Ascending aorta (tissue), 2 donors: Measurements from ENCODE around the gene ABTB2. TPM values are rescaled to one million over a fixed set of nuclear protein-coding genes. Genes with fewer than 3 reads are reported as not detected.

ENCODE experiments used
- DNase-seq, 2 donors: peaks; one replicate each; pipeline ENCODE4 v3.0.0-alpha.2; 2019; ENCODE audit warnings: low spot score in 2 of 2
- H3K27ac ChIP-seq, 2 donors: fragments of 200-600 bp; sonication (generic); one replicate each; pipeline ENCODE4 v1.5.1; 2016 to 2017; ENCODE audit warnings: mild to moderate bottlenecking in 1 of 2
- H3K27me3 ChIP-seq: fragments of 200-600 bp; sonication (generic); one replicate; pipeline ENCODE4 v1.5.1; 2017
- H3K36me3 ChIP-seq, 2 donors: fragments of 200-600 bp; sonication (generic); one replicate each; pipeline ENCODE4 v1.5.1; 2016
- H3K4me1 ChIP-seq, 2 donors: fragments of 200-600 bp; sonication (generic); one replicate each; pipeline ENCODE4 v1.5.1; 2016 to 2017; ENCODE audit warnings: mild to moderate bottlenecking in 1 of 2
- H3K4me3 ChIP-seq, 2 donors: fragments of 200-600 bp; sonication (generic); one replicate each; pipeline ENCODE4 v1.5.1; 2016 to 2017; ENCODE audit warnings: mild to moderate bottlenecking in 1 of 2
- H3K9me3 ChIP-seq, 2 donors: fragments of 200-600 bp; sonication (generic); one replicate each; pipeline ENCODE4 v1.5.1; 2016
- CTCF ChIP-seq, 3 experiments: fragments of 200-600 bp in 2 of 3; fragments of 450-650 bp in 1 of 3; sonication (generic) in 2 of 3; IDR thresholded peaks; one replicate each; pipeline ENCODE4 v1.5.1; 2016 to 2019; ENCODE audit warnings: antibody characterized with exemption in 3 of 3, mild to moderate bottlenecking in 1 of 3, moderate library complexity in 1 of 3
- intact Hi-C: fragments of 100-400 bp; cut with DNase I; formaldehyde crosslinking; loops from one replicate; pipeline ENCODE4 v1.15.1; 2023
- total RNA-seq: library from RNA; depleted of rRNA; stranded (reverse); fragments of >200 nt; gene quantifications from one replicate; pipeline ENCODE4 v1.1.0, GENCODE V29; 2016

ABTB2 gene
- total RNA-seq, 1 donor from 2014 or later: 7.9 TPM

GRCh38 chr11:34240150-34240494 lies 117.7 kb downstream of the ABTB2 start:
- no peak for DNase-seq
- Histone ChIP-seq H3K27ac (no peak overlapping the region), H3K27me3 (no peaks in the 10 kb centered on the region), H3K9me3 (no peaks in the 10 kb centered on the region), H3K36me3 (no peaks in the 10 kb centered on the region), H3K4me3 (no peak overlapping the region), H3K4me1 (peaks cover 2 to 7% of the 10 kb centered on the region in 2 donors)
- TF ChIP-seq CTCF (IDR thresholded peaks at IDR 0.05): no peak
- intact Hi-C loops: no loop called here

GRCh38 chr11:34239465-34240149 lies 118.2 kb downstream of the ABTB2 start:
- intact Hi-C loops: no loop called here
- H3K27me3 ChIP-seq: no peaks in the 10 kb centered on the region
- no peak for TF ChIP-seq CTCF (IDR thresholded peaks at IDR 0.05)

GRCh38 chr11:34238966-34239365 lies 118.8 kb downstream of the ABTB2 start:
- H3K9me3 ChIP-seq: no peaks in the 10 kb centered on the region
- no peaks in the 10 kb centered on the region for H3K27me3 ChIP-seq
- intact Hi-C loops: no loop called here
- peaks cover 2 to 10% of the 10 kb centered on the region in 2 donors for H3K4me1 ChIP-seq
- DNase-seq: no peak
- H3K4me3 ChIP-seq: no peak overlapping the region
- no peaks in the 10 kb centered on the region for H3K36me3 ChIP-seq
- no peak overlapping the region for H3K27ac ChIP-seq
- TF ChIP-seq CTCF (IDR thresholded peaks at IDR 0.05): no peak

More at GRCh38 chr11:34239465-34240149, 118.2 kb downstream of the ABTB2 start:
- Histone ChIP-seq H3K27ac (no peak overlapping the region), H3K4me3 (no peak overlapping the region), H3K9me3 (no peaks in the 10 kb centered on the region), H3K36me3 (no peaks in the 10 kb centered on the region), H3K4me1 (peaks cover 2 to 7% of the 10 kb centered on the region in 2 donors)
- DNase-seq: no peak

- H3K27ac ChIP-seq: no peak overlapping the region
- H3K27me3 ChIP-seq: no peaks in the 10 kb centered on the region
- peaks cover 0 to 6% of the 10 kb centered on the region in 2 donors for H3K4me1 ChIP-seq
- no peak overlapping the region for H3K4me3 ChIP-seq
- no peaks in the 10 kb centered on the region for H3K9me3 ChIP-seq
- no peak for TF ChIP-seq CTCF (IDR thresholded peaks at IDR 0.05)
- intact Hi-C loops: no loop called here
- H3K36me3 ChIP-seq: no peaks in the 10 kb centered on the region
- no peak for DNase-seq
Measured at GRCh38 chr11:34238533-34238932, 119.3 kb downstream of the ABTB2 start.

GRCh38 chr11:34236572-34236971 lies 121.2 kb downstream of the ABTB2 start:
- no peak for TF ChIP-seq CTCF (IDR thresholded peaks at IDR 0.05)
- no peak overlapping the region for H3K4me3 ChIP-seq
- no peaks in the 10 kb centered on the region for H3K27me3 ChIP-seq
- H3K4me1 ChIP-seq: peaks cover 0 to 4% of the 10 kb centered on the region in 2 donors
- no peaks in the 10 kb centered on the region for H3K36me3 ChIP-seq
- H3K27ac ChIP-seq: no peak overlapping the region
- no peak for DNase-seq
- H3K9me3 ChIP-seq: no peaks in the 10 kb centered on the region
- intact Hi-C loops: no loop called here
